Spleen (tissue), 7 donors: ENCODE data around the gene TSNAXIP1.

Experiments used
- CTCF ChIP-seq, 11 experiments: fragments of 200-600 bp in 7 of 11; fragments of 450-650 bp in 4 of 11; sonication (generic) in 4 of 11; IDR thresholded peaks in 8 of 11; conservative IDR thresholded peaks in 3 of 11; 1 replicate in 7 of 11; 2 replicates in 4 of 11; pipeline versions ENCODE4 v1.4.0 to v1.8.0; 2016 to 2021; ENCODE audit warnings: antibody characterized with exemption in 11 of 11, inconsistent platforms in 4 of 11, mild to moderate bottlenecking in 1 of 11
- POLR2A ChIP-seq, 3 donors: fragments of 450-650 bp; IDR thresholded peaks; one replicate each; pipeline ENCODE4 v1.5.1; 2017; ENCODE audit warnings: antibody characterized with exemption in 3 of 3, mild to moderate bottlenecking in 1 of 3
- POLR2AphosphoS5 ChIP-seq, 3 donors: sonication (generic); formaldehyde crosslinking; IDR thresholded peaks; one replicate each; pipeline ENCODE4 v1.5.1; 2017; ENCODE audit warnings: antibody characterized with exemption in 3 of 3
- donor health status: DM: no; HTN: no; CAD: no; lungs with moderate emphysema.
- donor health status: DM: no; HTN: no; CAD: no.
- donor health status: DM: no; HTN: no; CAD: no.

- TF ChIP-seq CTCF (IDR thresholded peaks at IDR 0.05 in 8 of 11, conservative IDR thresholded peaks at IDR 0.05 in 3 of 11) (no peak), POLR2A (IDR thresholded peaks at IDR 0.05) (no peak), POLR2AphosphoS5 (IDR thresholded peaks at IDR 0.05) (no peak)
These were observed 6.3 kb upstream of the TSNAXIP1 start for GRCh38 chr16:67800338-67800926.
